ENCODE results near the gene PACSIN1. TPM values are rescaled to one million over a fixed set of nuclear protein-coding genes. Genes with fewer than 3 reads are reported as not detected.
A peak's percentile ranks its signal among the peaks of the same experiment; 100 is the strongest.

The PACSIN1 gene
- total and polyA plus RNA-seq, 2 donors (not counting 3 experiments of a cell fraction or from before 2014, with no cell fraction given), result 0.03 TPM; not detected in 1

DNA sequence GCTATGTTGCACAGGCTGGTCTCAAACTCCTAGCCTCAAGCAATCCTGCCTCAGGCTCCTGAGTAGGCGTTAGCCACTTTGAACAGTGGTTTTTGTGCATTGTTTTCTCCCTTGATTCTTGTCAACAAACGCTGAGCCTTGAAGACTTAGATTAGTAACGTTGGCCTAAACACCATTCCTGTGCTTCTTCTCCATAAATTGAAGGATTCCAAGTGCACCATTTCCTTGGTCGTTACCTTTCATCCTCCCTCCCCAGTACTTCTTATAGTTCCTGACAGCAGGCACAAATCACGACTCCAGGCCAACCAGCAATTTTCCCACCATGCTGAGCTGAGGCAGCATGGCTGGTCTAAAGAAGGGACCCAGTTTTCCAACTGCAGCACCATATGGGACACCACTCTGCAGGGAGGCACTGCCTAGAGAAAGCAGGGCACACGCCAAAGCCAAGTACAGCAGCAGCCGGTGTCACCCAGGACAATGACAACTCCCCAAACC is 49.0 kb upstream of the PACSIN1 start:
- BruUV-seq (replicated peaks), result no TSS peak
- no peak overlapping the region for H2AFZ ChIP-seq (ENCODE audit: low read depth, low read length)
- peaks cover 32 to 33% of the 10 kb centered on the region in 2 experiments for H3K36me3 ChIP-seq (ENCODE audit: control insufficient read depth in 2 of 2, extremely low read depth in 1 of 2, insufficient read depth in 2 of 2, low read length in 2 of 2)
- H3K9ac ChIP-seq (replicated peaks; ENCODE audit: extremely low read depth, insufficient read depth, low read length), result no peak overlapping the region
- CTCF ChIA-PET, result interaction anchor here (0.7 to 8.4 kb wide), 8 partner anchors 13 to 254 kb away, joined by 3 to 278 read pairs (median 37); partner anchors contain the start of gene SMIM29
- POLR2A ChIA-PET, result interaction anchor here (0.6 to 2.9 kb wide), 4 partner anchors 9 to 221 kb away, joined by 3 to 22 read pairs (median 4); partner anchors contain the start of genes RPS10 and SMIM29
- H3K4me2 ChIP-seq (ENCODE audit: insufficient read depth, low read length), result no peak overlapping the region
- intact Hi-C loops (cut with micrococcal nuclease), result no loop called here
- peaks cover 20% of the 10 kb centered on the region for H3K79me2 ChIP-seq (ENCODE audit: control insufficient read depth, insufficient read depth, low read length)
- DNase-seq (ENCODE audit: low read depth, low spot score) (no peak), FAIRE-seq (no peak)
- no peaks in the 10 kb centered on the region for H4K20me1 ChIP-seq (replicated peaks; ENCODE audit: control insufficient read depth, extremely low read depth, insufficient read depth, low read length)
- dilution Hi-C loops (cut with MboI; ENCODE audit: extremely low pct_ligation_motif_present, low sequenced_read_pairs), result no loop called here
- H3K27ac ChIP-seq (ENCODE audit: insufficient read depth, low read depth, low read length), result no peak overlapping the region
- TF ChIP-seq POLR2A (IDR thresholded peaks at IDR 0.05; ENCODE audit: low read depth, low read length) (peak; percentile 20), POLR2AphosphoS5 (IDR thresholded peaks at IDR 0.05; ENCODE audit: insufficient read depth, low read depth, low read length) (peak; percentile 7)
- TF ChIP-seq, protein P1, sequence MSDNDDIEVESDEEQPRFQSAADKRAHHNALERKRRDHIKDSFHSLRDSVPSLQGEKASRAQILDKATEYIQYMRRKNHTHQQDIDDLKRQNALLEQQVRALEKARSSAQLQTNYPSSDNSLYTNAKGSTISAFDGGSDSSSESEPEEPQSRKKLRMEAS (IDR thresholded peaks at IDR 0.05; ENCODE audit: insufficient read depth, insufficient read length), result no peak
- no peaks in the 10 kb centered on the region for H3K9me3 ChIP-seq (replicated peaks; ENCODE audit: control insufficient read depth, insufficient read depth, low read length)
- no peaks in the 10 kb centered on the region for H3K27me3 ChIP-seq (ENCODE audit: control insufficient read depth in 2 of 2, insufficient read depth in 2 of 2, low read length in 2 of 2)
- no peaks in the 10 kb centered on the region for H3K4me1 ChIP-seq (ENCODE audit: control insufficient read depth, extremely low read depth, insufficient read depth, low read length)
- no peak overlapping the region for H3K4me3 ChIP-seq (replicated peaks in 1 of 3; ENCODE audit: insufficient read depth in 1 of 3, low read depth in 1 of 3, low read length in 3 of 3)
- no peaks in the 10 kb centered on the region for H3K9me1 ChIP-seq (replicated peaks; ENCODE audit: control insufficient read depth, extremely low read depth, insufficient read depth, low read length)

DNA sequence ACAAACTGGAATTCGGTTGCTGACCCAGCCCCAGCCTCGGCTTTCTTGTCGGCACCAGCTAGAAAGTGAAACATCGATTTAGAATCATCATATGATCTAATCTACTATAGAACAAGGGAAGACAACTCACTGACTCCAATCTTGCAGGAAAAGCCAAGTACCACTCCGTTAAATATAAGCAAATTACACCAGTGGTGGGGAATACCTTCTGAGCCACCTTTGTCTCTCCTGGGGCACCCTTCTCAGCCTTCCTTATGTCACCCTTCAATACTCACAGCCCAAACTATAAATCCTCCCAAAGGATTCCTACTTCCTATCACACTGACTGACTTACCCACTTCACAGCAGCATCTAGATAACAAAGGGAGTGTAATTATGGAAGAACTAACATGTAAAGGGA is 47.5 kb upstream of the PACSIN1 start:
- Histone ChIP-seq H3K36me3 (ENCODE audit: control insufficient read depth in 2 of 2, extremely low read depth in 1 of 2, insufficient read depth in 2 of 2, low read length in 2 of 2) (peaks cover 34 to 42% of the 10 kb centered on the region in 2 experiments), H3K79me2 (ENCODE audit: control insufficient read depth, insufficient read depth, low read length) (peaks cover 34% of the 10 kb centered on the region), H2AFZ (ENCODE audit: low read depth, low read length) (no peak overlapping the region), H3K9ac (replicated peaks; ENCODE audit: extremely low read depth, insufficient read depth, low read length) (no peak overlapping the region), H3K27me3 (ENCODE audit: control insufficient read depth in 2 of 2, insufficient read depth in 2 of 2, low read length in 2 of 2) (no peaks in the 10 kb centered on the region), H3K9me3 (replicated peaks; ENCODE audit: control insufficient read depth, insufficient read depth, low read length) (no peaks in the 10 kb centered on the region), H3K27ac (ENCODE audit: insufficient read depth, low read depth, low read length) (no peak overlapping the region), H3K4me1 (ENCODE audit: control insufficient read depth, extremely low read depth, insufficient read depth, low read length) (no peaks in the 10 kb centered on the region), H3K4me3 (replicated peaks in 1 of 3; ENCODE audit: insufficient read depth in 1 of 3, low read depth in 1 of 3, low read length in 3 of 3) (no peak overlapping the region), H4K20me1 (replicated peaks; ENCODE audit: control insufficient read depth, extremely low read depth, insufficient read depth, low read length) (no peaks in the 10 kb centered on the region), H3K4me2 (ENCODE audit: insufficient read depth, low read length) (no peak overlapping the region), H3K9me1 (replicated peaks; ENCODE audit: control insufficient read depth, extremely low read depth, insufficient read depth, low read length) (no peaks in the 10 kb centered on the region)
- ChIA-PET POLR2A (interaction anchor here (1.9 kb wide), 1 partner anchor 181 kb away, joined by 4 read pairs; the partner anchor contains the start of gene HMGA1), CTCF (interaction anchor here (1.4 to 8.4 kb wide), 2 partner anchors 170 to 223 kb away, joined by 4 to 278 read pairs; partner anchors contain the start of gene SMIM29)
- DNase-seq (ENCODE audit: low read depth, low spot score) (no peak), FAIRE-seq (no peak)
- dilution Hi-C loops (cut with MboI; ENCODE audit: extremely low pct_ligation_motif_present, low sequenced_read_pairs) (no loop called here), intact Hi-C loops (cut with micrococcal nuclease) (no loop called here)
- no peak for TF ChIP-seq MYC (IDR thresholded peaks at IDR 0.05; ENCODE audit: low read depth, low read length)
- TF ChIP-seq JUN (IDR thresholded peaks at IDR 0.05; ENCODE audit: borderline replicate concordance, insufficient read depth, insufficient read length, low read depth), result no peak
- TF ChIP-seq EZH2 (IDR thresholded peaks at IDR 0.05; ENCODE audit: borderline replicate concordance, low read depth, low read length, severe bottlenecking), result no peak
- no peak for TF ChIP-seq POLR2AphosphoS5 (IDR thresholded peaks at IDR 0.05; ENCODE audit: insufficient read depth, low read depth, low read length)
- no peak for TF ChIP-seq FOS (IDR thresholded peaks at IDR 0.05; ENCODE audit: borderline replicate concordance, insufficient read depth, low read length)
- TF ChIP-seq, protein P1 (IDR thresholded peaks at IDR 0.05; ENCODE audit: insufficient read depth, insufficient read length), result no peak
- no peak for TF ChIP-seq CTCF (IDR thresholded peaks at IDR 0.05; ENCODE audit: extremely low read depth in 1 of 2, insufficient read depth in 1 of 2, low read depth in 1 of 2, low read length in 2 of 2)
- TF ChIP-seq POLR2A (IDR thresholded peaks at IDR 0.05; ENCODE audit: low read depth, low read length), result no peak
- TF ChIP-seq GATA2 (IDR thresholded peaks at IDR 0.05; ENCODE audit: insufficient read depth, insufficient read length, low read depth, low read length), result no peak
- BruUV-seq (replicated peaks), result no TSS peak

Data from endothelial cell of umbilical vein (primary cell).